Measurements from ENCODE around the gene PTCRA.

The PTCRA gene

GRCh38 chr6:42933205-42933604 lies 17.4 kb downstream of the PTCRA start:
- TF ChIP-seq TOX (CRISPR knock-in tag; IDR thresholded peaks at IDR 0.05; ENCODE audit: borderline replicate concordance): no peak
- TF ChIP-seq RARB (CRISPR knock-in tag; IDR thresholded peaks at IDR 0.05): no peak
- TF ChIP-seq PATZ1 (CRISPR knock-in tag; IDR thresholded peaks at IDR 0.05; ENCODE audit: borderline replicate concordance): no peak
- no peak for TF ChIP-seq ZNF565 (CRISPR knock-in tag; conservative IDR thresholded peaks at IDR 0.05; ENCODE audit: low read depth)
- no peak for TF ChIP-seq SNAI2 (CRISPR knock-in tag; IDR thresholded peaks at IDR 0.05)
- TF ChIP-seq POU6F1 (CRISPR knock-in tag; IDR thresholded peaks at IDR 0.05; ENCODE audit: borderline replicate concordance, low read depth): no peak
- TF ChIP-seq TSHZ2 (CRISPR knock-in tag; IDR thresholded peaks at IDR 0.05): no peak
- TF ChIP-seq GLIS3 (CRISPR knock-in tag; IDR thresholded peaks at IDR 0.05): no peak
- TF ChIP-seq ZNF70 (CRISPR knock-in tag; IDR thresholded peaks at IDR 0.05): no peak
- TF ChIP-seq ARNTL (CRISPR knock-in tag; IDR thresholded peaks at IDR 0.05; ENCODE audit: borderline replicate concordance, low read depth): no peak

GRCh38 chr6:42935322-42935721 lies 19.5 kb downstream of the PTCRA start:
- ATAC-seq: no peak
- TF ChIP-seq ZNF8 (CRISPR knock-in tag; IDR thresholded peaks at IDR 0.05): no peak
- TF ChIP-seq POU6F1 (CRISPR knock-in tag; IDR thresholded peaks at IDR 0.05; ENCODE audit: borderline replicate concordance, low read depth): no peak
- TF ChIP-seq ESRRG (CRISPR knock-in tag; IDR thresholded peaks at IDR 0.05): no peak
- no peak for TF ChIP-seq ZFP30 (CRISPR knock-in tag; IDR thresholded peaks at IDR 0.05)
- TF ChIP-seq GLIS3 (CRISPR knock-in tag; IDR thresholded peaks at IDR 0.05): no peak
- TF ChIP-seq ZNF70 (CRISPR knock-in tag; IDR thresholded peaks at IDR 0.05): no peak
- no peak for TF ChIP-seq OSR1 (CRISPR knock-in tag; IDR thresholded peaks at IDR 0.05)
- TF ChIP-seq PPARA (CRISPR knock-in tag; IDR thresholded peaks at IDR 0.05; ENCODE audit: borderline replicate concordance): no peak
- TF ChIP-seq TOX (CRISPR knock-in tag; IDR thresholded peaks at IDR 0.05; ENCODE audit: borderline replicate concordance): no peak
- TF ChIP-seq PATZ1 (CRISPR knock-in tag; IDR thresholded peaks at IDR 0.05; ENCODE audit: borderline replicate concordance): no peak
- no peak for TF ChIP-seq CSDC2 (CRISPR knock-in tag; IDR thresholded peaks at IDR 0.05)
- TF ChIP-seq CREB5 (CRISPR knock-in tag; IDR thresholded peaks at IDR 0.05; ENCODE audit: low read depth): no peak
- TF ChIP-seq TSHZ2 (CRISPR knock-in tag; IDR thresholded peaks at IDR 0.05): no peak
- no peak for TF ChIP-seq ISL1 (CRISPR knock-in tag; IDR thresholded peaks at IDR 0.05)
- TF ChIP-seq ZFP3 (CRISPR knock-in tag; IDR thresholded peaks at IDR 0.05): no peak
- no peak for TF ChIP-seq TCF4 (CRISPR knock-in tag; IDR thresholded peaks at IDR 0.05; ENCODE audit: borderline replicate concordance)
- no peak for TF ChIP-seq RARB (CRISPR knock-in tag; IDR thresholded peaks at IDR 0.05)
- TF ChIP-seq ZC3H10 (CRISPR knock-in tag; IDR thresholded peaks at IDR 0.05): no peak

More at GRCh38 chr6:42933205-42933604, 17.4 kb downstream of the PTCRA start:
- ATAC-seq: no peak
